ENCODE results near the gene JMJD1C.

Gene JMJD1C

DNA sequence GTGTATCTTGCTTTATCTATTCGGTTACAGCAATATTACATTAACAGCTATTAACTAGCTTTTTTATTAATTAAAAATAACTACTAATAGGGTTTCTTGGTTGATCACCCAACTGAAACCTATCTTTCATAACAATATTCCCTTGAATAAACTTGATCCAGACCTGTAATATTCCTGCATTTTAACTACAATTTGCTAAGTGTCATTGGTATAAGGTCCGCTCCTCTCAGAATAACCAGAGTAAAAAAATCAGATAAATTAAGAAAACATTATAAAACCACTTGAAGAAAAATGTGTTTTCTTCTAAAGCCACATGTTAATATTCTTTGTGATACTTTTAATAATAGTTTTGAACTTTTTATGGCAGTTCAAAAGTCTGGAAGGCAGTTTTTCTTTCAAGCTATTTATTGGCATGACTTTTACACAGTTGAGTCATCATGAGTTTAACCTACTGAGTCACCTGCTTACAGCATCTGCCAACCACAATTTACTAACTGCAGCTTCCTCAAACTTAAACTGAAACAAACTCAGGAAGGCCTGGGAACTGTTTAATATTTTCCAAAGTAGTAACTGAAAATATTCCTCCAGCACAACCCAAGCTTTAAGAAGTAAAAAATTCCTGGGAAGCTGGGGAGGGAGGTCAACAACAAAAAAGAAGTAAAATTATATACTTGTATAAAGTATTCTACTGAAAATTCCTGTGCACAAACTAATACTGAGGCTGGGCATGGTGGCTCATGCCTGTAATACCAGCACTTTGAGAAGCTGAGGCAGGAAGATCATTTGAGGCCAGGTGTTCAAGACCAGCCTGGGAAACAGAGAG, 229.5 kb downstream of the JMJD1C start (continued):
- TF ChIP-seq PRDM2 (tag by site-specific recombination; IDR thresholded peaks at IDR 0.05; ENCODE audit: borderline replicate concordance) (no peak), ZNF501 (tag by site-specific recombination; IDR thresholded peaks at IDR 0.05) (0 out of 2 replicates have a peak, but pooled peaks have one; percentile 29), ZNF416 (tag by site-specific recombination; IDR thresholded peaks at IDR 0.05) (no peak), ZNF660 (tag by site-specific recombination; IDR thresholded peaks at IDR 0.05) (peak; percentile 79), OSR2 (tag by site-specific recombination; IDR thresholded peaks at IDR 0.05) (peak; percentile 74), TCF7L2 (IDR thresholded peaks at IDR 0.05; ENCODE audit: borderline replicate concordance, low read depth, low read length) (no peak), KLF10 (tag by site-specific recombination; IDR thresholded peaks at IDR 0.05) (peak; percentile 32; the same call in 1 of the 2 replicates), ZNF354C (tag by site-specific recombination; IDR thresholded peaks at IDR 0.05; ENCODE audit: borderline replicate concordance, low read depth) (no peak), ZBTB21 (tag by site-specific recombination; IDR thresholded peaks at IDR 0.05) (no peak), HIC1 (tag by site-specific recombination; IDR thresholded peaks at IDR 0.05) (peak; percentile 52), ZNF302 (tag by site-specific recombination; IDR thresholded peaks at IDR 0.05; ENCODE audit: low read depth) (no peak), ZNF549 (tag by site-specific recombination; IDR thresholded peaks at IDR 0.05) (no peak), GLIS1 (tag by site-specific recombination; IDR thresholded peaks at IDR 0.05) (no peak), PRDM6 (tag by site-specific recombination; IDR thresholded peaks at IDR 0.05) (peak; percentile 99), ZNF366 (tag by site-specific recombination; conservative IDR thresholded peaks at IDR 0.05) (peak; percentile 58), ZXDB (tag by site-specific recombination; IDR thresholded peaks at IDR 0.05) (no peak), ZNF19 (tag by site-specific recombination; IDR thresholded peaks at IDR 0.05; ENCODE audit: low read depth) (no peak), ZNF133 (tag by site-specific recombination; IDR thresholded peaks at IDR 0.05) (no peak), SP7 (tag by site-specific recombination; IDR thresholded peaks at IDR 0.05) (peak; percentile 32; the same call in 1 of the 2 replicates), ZNF24 (tag by site-specific recombination; IDR thresholded peaks at IDR 0.05) (no peak), TSHZ1 (tag by site-specific recombination; IDR thresholded peaks at IDR 0.05; ENCODE audit: borderline replicate concordance) (0 out of 2 replicates have a peak, but pooled peaks have one; percentile 19), ZNF311 (tag by site-specific recombination; IDR thresholded peaks at IDR 0.05; ENCODE audit: borderline replicate concordance) (no peak), KLF8 (tag by site-specific recombination; IDR thresholded peaks at IDR 0.05) (no peak; the same call in 1 of the 2 replicates), ZNF785 (tag by site-specific recombination; IDR thresholded peaks at IDR 0.05) (no peak)
- TF ChIP-seq, protein P1, sequence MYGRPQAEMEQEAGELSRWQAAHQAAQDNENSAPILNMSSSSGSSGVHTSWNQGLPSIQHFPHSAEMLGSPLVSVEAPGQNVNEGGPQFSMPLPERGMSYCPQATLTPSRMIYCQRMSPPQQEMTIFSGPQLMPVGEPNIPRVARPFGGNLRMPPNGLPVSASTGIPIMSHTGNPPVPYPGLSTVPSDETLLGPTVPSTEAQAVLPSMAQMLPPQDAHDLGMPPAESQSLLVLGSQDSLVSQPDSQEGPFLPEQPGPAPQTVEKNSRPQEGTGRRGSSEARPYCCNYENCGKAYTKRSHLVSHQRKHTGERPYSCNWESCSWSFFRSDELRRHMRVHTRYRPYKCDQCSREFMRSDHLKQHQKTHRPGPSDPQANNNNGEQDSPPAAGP (tag by site-specific recombination; IDR thresholded peaks at IDR 0.05), result no peak

All from HEK293 (cell line).